ENCODE data around the gene MVB12B. TPM values are rescaled to one million over a fixed set of nuclear protein-coding genes. Genes with fewer than 3 reads are reported as not detected.

Gene MVB12B
- total and polyA plus RNA-seq, 9 donors: 7.0 to 23.1 (median 17.8) TPM

- intact Hi-C loops (cut with DNase I): no loop called here
- no peak for TF ChIP-seq CTCF (IDR thresholded peaks at IDR 0.05)
- TF ChIP-seq EP300 (IDR thresholded peaks at IDR 0.05): no peak
- TF ChIP-seq POLR2A (IDR thresholded peaks at IDR 0.05): no peak
- WGBS, 3 donors: 39 to 45% (median 40%) methylated on average over 11 to 13 of the region's 13 CpGs
- Histone ChIP-seq H3K4me1 (ENCODE audit: insufficient read depth) (no peaks in the 10 kb centered on the region), H3K9me3 (no peaks in the 10 kb centered on the region), H3K27me3 (no peaks in the 10 kb centered on the region), H3K36me3 (no peaks in the 10 kb centered on the region), H3K4me3 (no peak overlapping the region), H3K27ac (no peak overlapping the region)
- peak in 1 of 5 donors; percentile 21 for DNase-seq
Measured at GRCh38 chr9:126513159-126514036, 186.8 kb downstream of the MVB12B start.

- peak; percentile 38 to 68 (median 51) for DNase-seq
- Histone ChIP-seq H3K9me3 (no peaks in the 10 kb centered on the region), H3K4me3 (no peak overlapping the region), H3K27ac (no peak overlapping the region), H3K4me1 (ENCODE audit: insufficient read depth) (no peaks in the 10 kb centered on the region), H3K27me3 (no peaks in the 10 kb centered on the region), H3K36me3 (no peaks in the 10 kb centered on the region)
- TF ChIP-seq EP300 (IDR thresholded peaks at IDR 0.05) (no peak), CTCF (IDR thresholded peaks at IDR 0.05) (no peak), POLR2A (IDR thresholded peaks at IDR 0.05) (no peak)
- intact Hi-C loops (cut with DNase I): no loop called here
- 6 to 21% (median 7%) methylated on average over 19 to 63 of the region's 63 CpGs for WGBS, 3 donors
Measured at GRCh38 chr9:126514037-126514821, 187.6 kb downstream of the MVB12B start.

GRCh38 chr9:126515001-126515872, 188.6 kb downstream of the MVB12B start:
- intact Hi-C loops (cut with DNase I): no loop called here
- H3K36me3 ChIP-seq: no peaks in the 10 kb centered on the region
- H3K4me1 ChIP-seq (ENCODE audit: insufficient read depth): no peaks in the 10 kb centered on the region
- no peak overlapping the region for H3K27ac ChIP-seq
- H3K27me3 ChIP-seq: no peaks in the 10 kb centered on the region
- no peak for TF ChIP-seq CTCF (IDR thresholded peaks at IDR 0.05)
- no peak for TF ChIP-seq EP300 (IDR thresholded peaks at IDR 0.05)
- TF ChIP-seq POLR2A (IDR thresholded peaks at IDR 0.05): no peak
- WGBS, 3 donors: 41 to 58% (median 55%) methylated on average over 25 to 27 of the region's 27 CpGs
- no peaks in the 10 kb centered on the region for H3K9me3 ChIP-seq
- peak in 1 of 5 donors; percentile 28 for DNase-seq
- no peak overlapping the region for H3K4me3 ChIP-seq
